SH-SY5Y (cell line): Measurements from ENCODE around the gene HNRNPAB.

Experiments
- GATA2 ChIP-seq: IDR thresholded peaks from 2 replicates; pipeline ENCODE4 v1.6.1; 2011; ENCODE audit warnings: mild to moderate bottlenecking, low read depth, low read length
- GATA3 ChIP-seq: IDR thresholded peaks from 2 replicates; pipeline ENCODE4 v1.6.1; 2011; ENCODE audit warnings: low read depth, mild to moderate bottlenecking, low read length, moderate library complexity

DNA sequence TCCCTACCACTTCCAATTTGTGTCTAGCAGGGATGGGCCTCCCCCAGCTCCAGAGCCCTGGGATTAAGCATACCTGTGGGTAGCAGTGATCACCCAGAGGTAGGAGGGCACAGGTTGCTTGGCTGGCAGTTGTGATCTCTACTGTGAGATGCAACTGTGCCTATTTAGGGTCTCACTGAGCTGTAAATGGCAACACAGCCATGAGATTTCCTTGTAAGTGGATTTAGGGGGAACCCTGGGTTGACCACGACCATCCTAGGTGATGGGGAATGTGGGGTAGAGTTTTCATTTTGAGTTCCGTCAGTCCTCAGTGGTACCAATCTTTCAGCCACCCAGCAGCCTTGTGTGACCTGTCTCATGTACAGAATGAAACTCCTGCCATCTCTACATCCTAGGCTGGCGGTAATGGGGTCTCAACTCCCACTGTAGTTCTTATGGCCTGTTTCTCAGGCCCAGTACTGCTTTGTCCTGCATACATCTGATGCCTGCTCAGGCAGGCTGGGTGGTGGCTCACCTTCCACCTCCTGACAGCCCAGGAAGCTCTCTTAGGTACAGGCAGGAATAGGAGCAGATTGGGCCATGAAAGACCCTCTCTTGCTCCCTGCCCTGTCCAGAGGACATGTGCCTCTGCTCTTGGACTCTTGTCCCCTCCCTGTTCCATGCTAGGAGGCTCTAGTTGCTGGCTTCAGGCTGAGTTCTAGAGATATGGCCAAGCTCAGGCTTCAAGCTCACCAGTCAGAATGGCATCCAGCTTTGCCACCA, 8.1 kb downstream of the HNRNPAB start:
- no peak for TF ChIP-seq GATA3
- TF ChIP-seq GATA2: no peak
